Central memory CD8-positive, alpha-beta T cell (primary cell): ENCODE results near the gene PLA2G3.

Source experiments
- ATAC-seq: fragments of 150-1000 bp; cut with Tn5 transposase; replicated peaks from 2 replicates; pipeline ENCODE4 v1.10.0; 2022; ENCODE audit warnings: mild to moderate bottlenecking, moderate FRiP score, moderate number of reproducible peaks; ENCODE audit not compliant: poor library complexity, severe bottlenecking; ENCODE audit errors: extremely low read depth
- DNase-seq, 2 donors: peaks; one replicate each; pipeline ENCODE4 v3.0.0; 2021; ENCODE audit warnings: low spot score in 2 of 2
- H3K27ac Mint-ChIP-seq: one replicate; pipeline ENCODE4 v1.8.0; 2022; ENCODE audit warnings: low read depth, mild to moderate bottlenecking, moderate library complexity, mixed read lengths
- H3K27me3 Mint-ChIP-seq: one replicate; pipeline ENCODE4 v1.8.0; 2022; ENCODE audit warnings: mixed read lengths
- H3K36me3 Mint-ChIP-seq: one replicate; pipeline ENCODE4 v1.8.0; 2022; ENCODE audit warnings: mild to moderate bottlenecking, moderate library complexity, mixed read lengths; ENCODE audit not compliant: insufficient read depth
- H3K4me1 Mint-ChIP-seq: one replicate; pipeline ENCODE4 v1.8.0; 2022; ENCODE audit warnings: mixed read lengths
- H3K4me3 Mint-ChIP-seq: one replicate; pipeline ENCODE4 v1.8.0; 2022; ENCODE audit warnings: mild to moderate bottlenecking, moderate library complexity, mixed read lengths
- H3K9me3 Mint-ChIP-seq: one replicate; pipeline ENCODE4 v1.8.0; 2022; ENCODE audit warnings: mixed read lengths

Gene PLA2G3

DNA sequence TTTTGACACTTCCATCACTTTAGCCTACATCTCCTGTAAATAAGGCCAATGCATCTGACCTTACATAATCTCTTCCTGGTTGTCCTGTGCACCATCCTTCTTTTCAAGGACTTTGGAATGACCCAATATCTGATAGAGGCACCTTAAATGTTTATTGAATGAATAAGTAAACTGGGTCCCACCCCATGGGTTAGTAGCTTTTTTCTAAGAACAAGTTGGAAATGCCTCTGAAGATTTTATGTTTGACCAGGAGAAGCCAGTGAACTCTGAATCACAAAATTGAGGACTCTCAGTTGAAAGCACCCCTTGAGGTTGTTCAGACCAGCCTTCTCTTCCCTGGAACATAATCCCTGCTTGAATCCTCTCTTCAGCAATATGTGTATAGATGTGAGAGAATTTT lies 21.1 kb upstream of the PLA2G3 start:
- no peak for DNase-seq
- Mint-ChIP-seq H3K36me3 (peaks cover 12% of the 10 kb centered on the region), H3K27ac (peak overlapping the region; percentile 59)

DNA sequence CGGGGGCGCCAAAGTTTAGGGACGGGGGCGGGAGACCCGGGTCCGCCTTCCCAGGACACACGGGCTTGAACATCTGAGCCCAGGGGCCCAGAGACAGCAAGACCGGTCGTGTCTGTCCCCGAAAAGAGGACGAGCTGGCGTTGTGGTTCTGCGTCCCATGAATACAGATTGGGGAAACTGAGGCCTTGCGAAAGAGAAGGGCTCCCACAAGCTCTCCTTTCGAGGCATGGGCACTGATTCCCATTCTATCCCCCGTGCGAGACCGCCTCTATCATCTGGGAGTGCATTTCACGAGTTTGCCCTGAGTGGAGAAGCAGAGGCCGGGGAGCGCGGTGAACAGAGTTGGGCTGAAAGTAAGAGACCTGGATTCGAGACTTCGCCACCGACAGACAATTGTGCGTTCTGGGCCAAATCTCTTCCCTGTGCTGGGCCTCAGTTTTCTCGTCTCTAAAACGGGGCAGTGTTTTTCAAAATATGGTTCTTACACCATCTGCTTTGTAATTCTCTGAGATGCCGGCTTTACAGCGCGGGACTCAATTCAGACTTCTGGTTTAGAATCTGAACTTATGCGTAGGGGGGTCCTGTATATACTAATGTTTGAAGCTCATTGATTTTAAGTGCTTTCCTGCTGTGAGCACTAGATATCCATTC lies 20.1 kb upstream of the PLA2G3 start:
- Mint-ChIP-seq H3K9me3 (no peaks in the 10 kb centered on the region), H3K27ac (peak overlapping the region; percentile 93), H3K4me1 (peaks cover 35% of the 10 kb centered on the region), H3K27me3 (no peaks in the 10 kb centered on the region), H3K4me3 (peak overlapping the region; percentile 98), H3K36me3 (peaks cover 8% of the 10 kb centered on the region)
- ATAC-seq = peak; percentile 44
- DNase-seq = no peak

More for the DNA sequence above, 21.1 kb upstream of the PLA2G3 start:
- H3K4me1 Mint-ChIP-seq = peaks cover 40% of the 10 kb centered on the region
- peak overlapping the region; percentile 98 for H3K4me3 Mint-ChIP-seq
- H3K27me3 Mint-ChIP-seq = no peaks in the 10 kb centered on the region
- no peak for ATAC-seq
- H3K9me3 Mint-ChIP-seq = no peaks in the 10 kb centered on the region

DNA sequence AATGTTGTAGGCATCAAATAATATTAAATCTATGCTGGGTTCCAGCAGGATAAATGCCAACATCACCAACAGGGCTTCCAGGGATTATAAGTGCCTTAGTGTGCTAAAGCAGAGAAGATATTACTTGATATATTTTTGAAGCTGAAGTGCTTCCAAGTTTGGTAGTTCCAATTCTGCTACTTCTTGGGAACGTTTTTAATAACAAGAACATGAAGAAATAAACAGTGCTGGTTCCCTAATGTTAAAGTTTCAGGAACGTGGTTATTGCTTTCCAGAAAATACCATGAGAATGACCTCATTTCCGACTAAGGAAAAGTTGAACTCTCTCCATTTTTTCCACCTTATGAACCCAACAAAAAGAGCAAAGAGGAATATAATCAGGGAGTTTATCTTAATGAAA lies 15.1 kb upstream of the PLA2G3 start:
- Mint-ChIP-seq H3K36me3 (peaks cover 2% of the 10 kb centered on the region), H3K4me1 (peaks cover 11% of the 10 kb centered on the region), H3K27ac (no peak overlapping the region), H3K9me3 (no peaks in the 10 kb centered on the region), H3K27me3 (peaks cover 11% of the 10 kb centered on the region), H3K4me3 (no peak overlapping the region)
- ATAC-seq (no peak), DNase-seq (no peak)

DNA sequence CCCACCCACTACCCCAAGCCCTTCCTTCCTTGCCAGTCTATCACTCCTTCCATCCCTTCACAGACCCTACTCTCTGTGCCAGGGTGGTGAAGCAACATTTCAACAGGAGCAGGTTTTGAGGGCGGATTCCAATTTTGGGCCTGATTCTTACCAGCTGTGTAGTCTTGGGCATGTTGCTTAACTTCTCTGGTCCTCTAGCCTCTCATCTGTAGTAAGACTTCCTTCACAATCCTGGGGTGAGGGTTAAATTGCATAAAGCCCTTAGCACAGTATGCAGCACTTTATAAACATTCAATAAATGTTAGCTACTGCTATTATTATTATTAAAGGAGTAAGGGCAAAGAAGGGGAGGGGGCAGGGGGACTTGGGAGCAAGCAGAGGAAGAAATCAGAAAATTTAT lies 14.7 kb upstream of the PLA2G3 start:
- peaks cover 11% of the 10 kb centered on the region for H3K27me3 Mint-ChIP-seq
- no peak overlapping the region for H3K4me3 Mint-ChIP-seq
- no peak for ATAC-seq
- H3K27ac Mint-ChIP-seq = no peak overlapping the region
- H3K4me1 Mint-ChIP-seq = peaks cover 8% of the 10 kb centered on the region
- H3K36me3 Mint-ChIP-seq = peaks cover 2% of the 10 kb centered on the region
- DNase-seq = no peak
- no peaks in the 10 kb centered on the region for H3K9me3 Mint-ChIP-seq

DNA sequence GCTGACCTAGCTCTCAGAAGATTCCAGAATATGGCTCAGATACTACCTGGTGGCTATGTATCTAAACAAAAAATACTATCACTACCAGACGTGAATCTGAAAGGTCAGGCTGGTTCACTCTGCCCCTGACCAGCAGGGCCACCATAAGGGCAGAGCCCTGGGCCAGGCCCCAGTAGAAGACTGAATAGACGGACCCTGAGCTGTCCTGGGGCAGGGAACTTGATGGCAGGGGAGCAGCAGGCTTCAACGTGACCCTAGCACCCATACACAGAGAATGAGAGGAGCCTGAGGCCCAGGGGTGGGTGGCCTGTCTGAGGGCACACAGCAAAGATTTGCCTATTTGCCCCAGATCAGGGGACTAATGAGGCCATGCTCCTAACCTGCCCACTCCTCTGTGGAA lies 13.0 kb upstream of the PLA2G3 start:
- no peak for DNase-seq
- Mint-ChIP-seq H3K36me3 (no peaks in the 10 kb centered on the region), H3K4me1 (no peaks in the 10 kb centered on the region), H3K27ac (no peak overlapping the region), H3K4me3 (no peak overlapping the region), H3K27me3 (peaks cover 11% of the 10 kb centered on the region), H3K9me3 (no peaks in the 10 kb centered on the region)
- ATAC-seq = no peak

DNA sequence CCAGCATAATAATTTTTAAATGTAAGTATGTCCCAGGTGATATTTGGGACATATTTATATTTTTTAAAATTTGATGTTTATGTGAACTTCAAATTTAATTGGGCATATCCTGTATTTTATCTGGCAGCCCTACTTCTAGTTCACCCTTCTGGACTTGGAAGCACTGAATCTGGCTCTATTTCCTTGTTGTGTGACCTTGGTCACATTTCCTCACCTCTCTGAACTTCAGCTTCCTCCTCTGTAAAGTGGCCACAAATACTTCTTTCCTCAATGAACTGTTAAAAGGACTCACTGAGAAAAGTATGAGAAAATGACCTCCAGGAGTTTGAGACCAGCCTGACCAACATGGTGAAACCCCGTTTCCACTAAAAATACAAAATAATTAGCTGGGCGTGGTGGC lies 11.6 kb upstream of the PLA2G3 start:
- H3K4me1 Mint-ChIP-seq = no peaks in the 10 kb centered on the region

DNA sequence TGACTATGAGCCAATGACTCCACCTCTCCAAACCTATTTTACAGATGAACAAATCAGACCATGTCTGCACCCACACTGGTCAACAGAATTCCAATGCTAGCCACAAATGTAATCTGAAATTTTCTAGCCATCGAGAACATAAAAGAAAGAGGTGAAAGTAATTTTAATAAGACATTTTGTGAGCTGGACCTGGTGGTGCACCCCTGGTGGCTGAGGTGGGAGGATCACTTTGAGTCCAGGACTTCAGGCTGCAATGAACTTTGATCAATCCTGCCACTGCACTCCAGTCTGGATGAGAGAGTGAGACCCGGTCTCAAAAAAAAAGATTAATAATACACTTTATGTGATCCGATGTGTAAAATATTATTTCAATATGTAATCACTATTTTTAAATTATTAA lies 10.3 kb upstream of the PLA2G3 start:
- Mint-ChIP-seq H3K27ac (no peak overlapping the region), H3K27me3 (peaks cover 11% of the 10 kb centered on the region), H3K36me3 (no peaks in the 10 kb centered on the region), H3K9me3 (no peaks in the 10 kb centered on the region), H3K4me3 (no peak overlapping the region), H3K4me1 (no peaks in the 10 kb centered on the region)
- ATAC-seq (no peak), DNase-seq (no peak)

More for the DNA sequence above, 11.6 kb upstream of the PLA2G3 start:
- H3K27ac Mint-ChIP-seq = no peak overlapping the region
- no peaks in the 10 kb centered on the region for H3K9me3 Mint-ChIP-seq
- no peak overlapping the region for H3K4me3 Mint-ChIP-seq
- peaks cover 11% of the 10 kb centered on the region for H3K27me3 Mint-ChIP-seq
- ATAC-seq (no peak), DNase-seq (no peak)
- no peaks in the 10 kb centered on the region for H3K36me3 Mint-ChIP-seq

DNA sequence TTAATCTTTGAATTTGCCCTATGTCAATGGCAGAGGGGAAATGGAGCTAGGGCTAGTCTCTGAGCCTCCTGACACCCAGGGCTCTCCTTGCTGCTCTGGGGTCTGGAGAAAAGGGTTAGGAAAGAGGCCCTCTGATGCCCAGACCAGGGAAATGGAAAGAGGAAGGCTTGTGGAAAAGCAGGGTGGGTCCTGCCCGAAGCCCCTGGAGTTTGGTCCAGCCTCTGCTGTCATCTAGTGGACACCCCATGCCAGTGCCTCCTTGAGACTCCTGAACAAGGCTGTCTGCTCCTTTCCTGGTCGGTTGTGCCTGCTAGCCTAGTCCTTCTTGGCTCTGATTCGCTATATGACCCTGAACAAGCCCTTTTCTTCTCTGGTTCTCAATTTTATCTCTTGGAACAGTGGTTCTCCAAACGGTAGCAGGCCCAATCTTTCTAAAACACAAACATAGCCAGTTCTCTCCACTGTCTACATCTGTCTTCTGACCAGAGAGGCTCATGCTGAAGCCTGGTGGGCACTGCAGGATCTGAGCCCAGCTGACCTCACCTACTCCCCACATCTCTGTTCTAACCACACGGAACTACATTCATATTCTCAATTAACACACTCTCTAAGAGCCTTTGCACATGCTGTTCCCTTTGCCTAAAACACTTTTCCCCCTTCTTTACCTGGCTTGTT lies 8.8 kb upstream of the PLA2G3 start:
- DNase-seq (no peak), ATAC-seq (no peak)
- H3K27ac Mint-ChIP-seq = no peak overlapping the region
- no peaks in the 10 kb centered on the region for H3K9me3 Mint-ChIP-seq
- peaks cover 11% of the 10 kb centered on the region for H3K27me3 Mint-ChIP-seq
- no peaks in the 10 kb centered on the region for H3K36me3 Mint-ChIP-seq
- H3K4me1 Mint-ChIP-seq = no peaks in the 10 kb centered on the region
- no peak overlapping the region for H3K4me3 Mint-ChIP-seq

DNA sequence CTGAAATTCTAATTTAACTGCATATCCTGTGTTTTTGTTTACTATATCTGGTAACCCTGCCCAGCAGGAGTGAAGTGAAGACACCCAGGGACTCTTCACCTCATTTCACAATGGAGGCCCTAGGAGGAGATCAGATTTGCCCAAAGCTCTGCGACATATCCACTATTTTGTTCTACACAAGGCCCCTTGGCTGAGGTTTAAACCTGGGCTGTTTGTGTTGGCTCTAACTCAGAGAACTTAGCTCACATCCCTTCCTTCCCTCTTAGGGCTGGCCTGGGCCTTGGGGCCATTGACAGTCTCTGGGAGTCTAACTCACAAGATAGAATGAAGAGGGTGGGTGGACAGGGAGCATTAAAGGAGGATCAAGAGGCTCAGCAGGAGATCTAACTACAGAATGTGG lies 8.2 kb upstream of the PLA2G3 start:
- Mint-ChIP-seq H3K27ac (no peak overlapping the region), H3K9me3 (no peaks in the 10 kb centered on the region), H3K36me3 (no peaks in the 10 kb centered on the region), H3K4me1 (no peaks in the 10 kb centered on the region), H3K27me3 (peaks cover 9% of the 10 kb centered on the region), H3K4me3 (no peak overlapping the region)
- DNase-seq (no peak), ATAC-seq (no peak)

DNA sequence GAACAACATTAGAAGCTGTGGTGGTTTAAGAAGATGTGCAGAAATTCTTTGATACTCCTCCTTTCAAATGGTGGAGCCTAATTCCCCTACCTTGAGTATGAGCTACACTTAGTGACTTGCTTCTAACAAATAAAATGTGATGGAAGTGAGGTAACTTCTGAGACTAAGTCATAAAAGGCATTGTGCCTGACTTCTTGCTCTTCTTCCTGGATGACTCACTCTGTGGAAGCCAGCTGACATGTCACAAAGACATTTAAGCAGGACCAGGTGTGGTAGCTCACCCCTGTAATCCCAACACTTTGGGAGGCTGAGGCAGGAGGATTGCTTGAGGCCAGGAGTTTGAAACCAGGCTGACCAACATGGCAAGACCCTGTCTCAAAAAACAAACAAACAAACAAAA lies 3.9 kb upstream of the PLA2G3 start:
- Mint-ChIP-seq H3K27ac (no peak overlapping the region), H3K27me3 (peaks cover 10% of the 10 kb centered on the region)
- DNase-seq = no peak

DNA sequence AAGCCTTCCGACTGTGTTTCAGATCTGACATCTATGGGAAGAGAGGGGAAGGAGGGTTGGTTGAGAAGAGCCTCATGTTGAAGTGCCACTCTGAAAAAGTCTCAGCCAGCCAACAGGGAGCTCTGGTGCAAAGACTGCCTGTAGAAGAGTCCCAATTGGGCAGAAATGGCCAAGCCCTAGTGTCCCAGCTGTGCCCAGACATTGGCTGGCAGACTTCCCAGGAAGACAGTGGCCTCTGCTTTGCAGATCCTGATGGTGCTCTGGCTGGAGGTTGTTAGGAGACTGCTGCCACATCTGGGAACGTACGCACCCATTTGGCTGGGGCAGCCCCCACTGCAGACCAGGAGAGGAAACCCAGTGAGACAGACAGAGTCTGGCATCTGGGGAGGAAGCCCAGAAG lies 3.2 kb upstream of the PLA2G3 start:
- H3K27ac Mint-ChIP-seq = no peak overlapping the region
- DNase-seq = no peak

More for the DNA sequence above, 3.9 kb upstream of the PLA2G3 start:
- H3K4me1 Mint-ChIP-seq = no peaks in the 10 kb centered on the region
- no peaks in the 10 kb centered on the region for H3K36me3 Mint-ChIP-seq
- ATAC-seq = no peak
- H3K4me3 Mint-ChIP-seq = no peak overlapping the region
- no peaks in the 10 kb centered on the region for H3K9me3 Mint-ChIP-seq

DNA sequence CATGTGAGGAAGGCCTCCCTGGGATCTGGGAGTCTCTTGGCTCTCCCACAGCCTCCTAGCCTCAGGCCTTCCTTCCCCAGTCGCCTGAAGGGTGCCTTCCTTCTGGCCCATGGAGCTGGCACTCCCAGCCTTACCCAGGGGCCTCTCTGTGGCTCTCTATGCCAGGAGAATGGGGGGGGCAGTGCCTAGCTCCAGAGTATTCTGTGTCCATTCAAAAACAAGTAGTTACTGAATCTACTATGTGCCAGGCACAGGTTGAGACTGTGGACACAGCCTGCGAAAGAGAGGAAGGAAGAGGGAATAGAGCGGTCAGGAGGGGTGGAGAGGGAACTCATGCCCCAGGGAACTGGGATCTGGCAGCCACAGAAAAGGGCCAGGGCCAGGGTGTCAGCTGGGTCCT lies 2.7 kb upstream of the PLA2G3 start:
- ATAC-seq = no peak
- no peaks in the 10 kb centered on the region for H3K4me1 Mint-ChIP-seq

More for the DNA sequence above, 3.2 kb upstream of the PLA2G3 start:
- Mint-ChIP-seq H3K36me3 (no peaks in the 10 kb centered on the region), H3K4me3 (no peak overlapping the region), H3K4me1 (no peaks in the 10 kb centered on the region), H3K27me3 (peaks cover 10% of the 10 kb centered on the region), H3K9me3 (no peaks in the 10 kb centered on the region)
- no peak for ATAC-seq

DNA sequence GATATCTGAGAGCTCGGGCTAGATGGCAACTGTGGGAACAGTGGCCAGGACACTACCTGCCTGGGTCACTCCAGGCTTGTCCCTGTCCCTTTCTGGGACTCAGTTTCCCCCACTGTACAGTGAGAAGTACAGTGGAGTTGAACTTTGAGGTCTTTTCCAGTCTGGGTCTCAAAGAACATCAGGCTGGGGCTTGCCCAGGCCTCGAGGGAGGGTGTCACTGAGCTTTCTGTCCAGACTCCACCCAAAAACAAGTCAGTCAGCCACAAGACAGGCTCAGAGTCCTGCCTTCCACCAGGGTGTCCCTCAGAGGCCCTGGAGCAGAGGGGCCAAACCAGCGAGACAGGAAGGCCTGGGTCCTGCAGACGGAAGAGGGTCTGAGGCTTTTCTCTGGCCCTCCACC lies 2.0 kb upstream of the PLA2G3 start:
- no peak for DNase-seq
- no peak overlapping the region for H3K27ac Mint-ChIP-seq
- no peak for ATAC-seq
- no peak overlapping the region for H3K4me3 Mint-ChIP-seq
- no peaks in the 10 kb centered on the region for H3K4me1 Mint-ChIP-seq
- H3K27me3 Mint-ChIP-seq = peaks cover 10% of the 10 kb centered on the region
- no peaks in the 10 kb centered on the region for H3K9me3 Mint-ChIP-seq
- H3K36me3 Mint-ChIP-seq = no peaks in the 10 kb centered on the region

More for the DNA sequence above, 2.7 kb upstream of the PLA2G3 start:
- no peak for DNase-seq
- Mint-ChIP-seq H3K4me3 (no peak overlapping the region), H3K27ac (no peak overlapping the region), H3K27me3 (peaks cover 10% of the 10 kb centered on the region), H3K36me3 (no peaks in the 10 kb centered on the region), H3K9me3 (no peaks in the 10 kb centered on the region)
